Fibroblast of lung (primary cell): ENCODE measurements around the gene CYP11A1.

Experiments
- EZH2 ChIP-seq: IDR thresholded peaks from 2 replicates; pipeline ENCODE4 v1.5.1; 2012; ENCODE audit warnings: low read length, control low read depth, mild to moderate bottlenecking; ENCODE audit errors: missing control alignments
- TF ChIP-seq, protein P1 (sequence below), 2 donors: IDR thresholded peaks in 1 of 2; conservative IDR thresholded peaks in 1 of 2; 1 replicate in 1 of 2; 2 replicates in 1 of 2; pipeline ENCODE4 v1.5.1; 2011 to 2012; ENCODE audit warnings: low read length in 2 of 2, control low read depth in 1 of 2, inconsistent platforms in 1 of 2, low read depth in 1 of 2, mild to moderate bottlenecking in 1 of 2

- TF ChIP-seq, protein P1, sequence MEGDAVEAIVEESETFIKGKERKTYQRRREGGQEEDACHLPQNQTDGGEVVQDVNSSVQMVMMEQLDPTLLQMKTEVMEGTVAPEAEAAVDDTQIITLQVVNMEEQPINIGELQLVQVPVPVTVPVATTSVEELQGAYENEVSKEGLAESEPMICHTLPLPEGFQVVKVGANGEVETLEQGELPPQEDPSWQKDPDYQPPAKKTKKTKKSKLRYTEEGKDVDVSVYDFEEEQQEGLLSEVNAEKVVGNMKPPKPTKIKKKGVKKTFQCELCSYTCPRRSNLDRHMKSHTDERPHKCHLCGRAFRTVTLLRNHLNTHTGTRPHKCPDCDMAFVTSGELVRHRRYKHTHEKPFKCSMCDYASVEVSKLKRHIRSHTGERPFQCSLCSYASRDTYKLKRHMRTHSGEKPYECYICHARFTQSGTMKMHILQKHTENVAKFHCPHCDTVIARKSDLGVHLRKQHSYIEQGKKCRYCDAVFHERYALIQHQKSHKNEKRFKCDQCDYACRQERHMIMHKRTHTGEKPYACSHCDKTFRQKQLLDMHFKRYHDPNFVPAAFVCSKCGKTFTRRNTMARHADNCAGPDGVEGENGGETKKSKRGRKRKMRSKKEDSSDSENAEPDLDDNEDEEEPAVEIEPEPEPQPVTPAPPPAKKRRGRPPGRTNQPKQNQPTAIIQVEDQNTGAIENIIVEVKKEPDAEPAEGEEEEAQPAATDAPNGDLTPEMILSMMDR (conservative IDR thresholded peaks at IDR 0.05 in 1 of 2, IDR thresholded peaks at IDR 0.05 in 1 of 2; ENCODE audit: low read depth in 1 of 2, low read length in 2 of 2), result no peak
- no peak for TF ChIP-seq EZH2
Measured at GRCh38 chr15:74333093-74333492, 34.4 kb downstream of the CYP11A1 start.
